Loucy (cell line): ENCODE results near the gene SP6.

ENCODE experiments used
- H2AFZ ChIP-seq: fragments of 200-600 bp; sonication (generic); 2 replicates; pipeline ENCODE4 v1.6.0; 2016; ENCODE audit warnings: antibody characterized with exemption, mild to moderate bottlenecking, low read length, moderate library complexity
- H3F3A ChIP-seq: fragments of 200-600 bp; 2 replicates; pipeline ENCODE4 v1.6.0; 2016; ENCODE audit warnings: antibody characterized with exemption, low read depth, mild to moderate bottlenecking
- H3K27me3 ChIP-seq: fragments of 200-600 bp; sonication (generic); 2 replicates; pipeline ENCODE4 v1.6.1; 2014; ENCODE audit warnings: low read length, mild to moderate bottlenecking; ENCODE audit not compliant: insufficient read depth, poor library complexity, severe bottlenecking
- H3K36me3 ChIP-seq: fragments of 200-600 bp; sonication (generic); 2 replicates; pipeline ENCODE4 v1.6.1; 2016; ENCODE audit warnings: low read length; ENCODE audit not compliant: insufficient read depth
- H3K4me1 ChIP-seq: fragments of 200-600 bp; sonication (generic); 2 replicates; pipeline ENCODE4 v1.5.1; 2014; ENCODE audit warnings: low read length, mild to moderate bottlenecking; ENCODE audit not compliant: insufficient read depth, poor library complexity, severe bottlenecking
- H3K4me2 ChIP-seq: fragments of 200-600 bp; sonication (generic); 2 replicates; pipeline ENCODE4 v1.6.0; 2014; ENCODE audit warnings: antibody characterized with exemption, low read length, low read depth, mild to moderate bottlenecking; ENCODE audit not compliant: poor library complexity, severe bottlenecking
- H3K4me3 ChIP-seq: fragments of 200-600 bp; sonication (generic); 2 replicates; pipeline ENCODE4 v1.5.1; 2014; ENCODE audit warnings: low read length, mild to moderate bottlenecking, mixed read lengths; ENCODE audit not compliant: poor library complexity, severe bottlenecking
- H3K79me2 ChIP-seq: fragments of 200-600 bp; sonication (generic); 2 replicates; pipeline ENCODE4 v1.6.1; 2014; ENCODE audit warnings: low read length; ENCODE audit not compliant: insufficient read depth
- H3K9ac ChIP-seq: fragments of 200-600 bp; sonication (generic); 2 replicates; pipeline ENCODE4 v1.6.0; 2014; ENCODE audit warnings: mild to moderate bottlenecking, low read depth, low read length, moderate library complexity; ENCODE audit not compliant: poor library complexity, severe bottlenecking
- H3K9me2 ChIP-seq: fragments of 200-600 bp; sonication (generic); replicated peaks from 2 replicates; pipeline ENCODE4 v1.6.1; 2016; ENCODE audit warnings: low read depth, low read length, mixed read lengths
- H3K9me3 ChIP-seq: fragments of 200-600 bp; sonication (generic); 2 replicates; pipeline ENCODE4 v1.6.1; 2014; ENCODE audit warnings: mild to moderate bottlenecking, antibody characterized with exemption, low read length, low read depth; ENCODE audit not compliant: insufficient read depth
- H4K20me1 ChIP-seq: fragments of 200-600 bp; sonication (generic); 2 replicates; pipeline ENCODE4 v1.6.0; 2014; ENCODE audit warnings: antibody characterized with exemption, low read length, mild to moderate bottlenecking; ENCODE audit not compliant: insufficient read depth, poor library complexity, severe bottlenecking
- EZH2phosphoT487 ChIP-seq: fragments of 200-600 bp; IDR thresholded peaks from 2 replicates; pipeline ENCODE4 v1.6.1; 2018; ENCODE audit warnings: antibody characterized with exemption, mild to moderate bottlenecking, moderate library complexity, borderline replicate concordance
- TF ChIP-seq, protein P1 (sequence below): fragments of 200-600 bp; sonication (generic); conservative IDR thresholded peaks from 2 replicates; pipeline ENCODE4 v1.5.1; 2014; ENCODE audit warnings: mild to moderate bottlenecking, antibody characterized with exemption, low read length

SP6 gene

GRCh38 chr17:47852113-47852949 is 1.4 kb upstream of the SP6 start:
- Histone ChIP-seq H3K9ac (no peak overlapping the region), H4K20me1 (no peaks in the 10 kb centered on the region), H2AFZ (no peak overlapping the region), H3K4me3 (no peak overlapping the region), H3K4me2 (no peak overlapping the region), H3K36me3 (no peaks in the 10 kb centered on the region), H3K4me1 (no peaks in the 10 kb centered on the region), H3K79me2 (no peaks in the 10 kb centered on the region), H3K27me3 (peaks cover 14% of the 10 kb centered on the region), H3F3A (no peaks in the 10 kb centered on the region), H3K9me3 (no peaks in the 10 kb centered on the region), H3K9me2 (no peaks in the 10 kb centered on the region)
- no peak for TF ChIP-seq EZH2phosphoT487
- TF ChIP-seq, protein P1, sequence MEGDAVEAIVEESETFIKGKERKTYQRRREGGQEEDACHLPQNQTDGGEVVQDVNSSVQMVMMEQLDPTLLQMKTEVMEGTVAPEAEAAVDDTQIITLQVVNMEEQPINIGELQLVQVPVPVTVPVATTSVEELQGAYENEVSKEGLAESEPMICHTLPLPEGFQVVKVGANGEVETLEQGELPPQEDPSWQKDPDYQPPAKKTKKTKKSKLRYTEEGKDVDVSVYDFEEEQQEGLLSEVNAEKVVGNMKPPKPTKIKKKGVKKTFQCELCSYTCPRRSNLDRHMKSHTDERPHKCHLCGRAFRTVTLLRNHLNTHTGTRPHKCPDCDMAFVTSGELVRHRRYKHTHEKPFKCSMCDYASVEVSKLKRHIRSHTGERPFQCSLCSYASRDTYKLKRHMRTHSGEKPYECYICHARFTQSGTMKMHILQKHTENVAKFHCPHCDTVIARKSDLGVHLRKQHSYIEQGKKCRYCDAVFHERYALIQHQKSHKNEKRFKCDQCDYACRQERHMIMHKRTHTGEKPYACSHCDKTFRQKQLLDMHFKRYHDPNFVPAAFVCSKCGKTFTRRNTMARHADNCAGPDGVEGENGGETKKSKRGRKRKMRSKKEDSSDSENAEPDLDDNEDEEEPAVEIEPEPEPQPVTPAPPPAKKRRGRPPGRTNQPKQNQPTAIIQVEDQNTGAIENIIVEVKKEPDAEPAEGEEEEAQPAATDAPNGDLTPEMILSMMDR = no peak

DNA sequence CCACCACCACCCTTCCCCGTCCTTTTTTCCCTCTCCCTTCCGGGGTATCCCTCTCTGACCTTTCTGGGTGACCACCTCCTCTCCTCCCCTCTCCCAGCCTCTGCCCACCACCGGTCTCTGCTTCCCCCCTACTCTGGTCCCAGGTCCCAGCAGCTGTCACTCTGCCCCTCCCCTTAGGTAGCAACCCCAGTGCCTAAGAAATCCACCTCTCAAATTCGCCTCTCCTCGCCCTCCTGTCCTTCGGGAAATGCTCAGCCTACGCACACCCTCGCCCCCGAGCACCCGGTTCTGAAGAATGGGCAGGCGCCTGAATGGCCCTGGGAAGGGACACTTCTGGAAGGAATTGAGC is 775 bp upstream of the SP6 start:
- H3F3A ChIP-seq = no peaks in the 10 kb centered on the region
- H3K4me1 ChIP-seq = no peaks in the 10 kb centered on the region
- no peak overlapping the region for H3K4me2 ChIP-seq
- H3K4me3 ChIP-seq = no peak overlapping the region
- no peaks in the 10 kb centered on the region for H4K20me1 ChIP-seq
- H3K27me3 ChIP-seq = peaks cover 14% of the 10 kb centered on the region
- H3K79me2 ChIP-seq = no peaks in the 10 kb centered on the region
- no peaks in the 10 kb centered on the region for H3K9me2 ChIP-seq
- no peak overlapping the region for H3K9ac ChIP-seq
- H2AFZ ChIP-seq = no peak overlapping the region
- no peaks in the 10 kb centered on the region for H3K9me3 ChIP-seq
- no peaks in the 10 kb centered on the region for H3K36me3 ChIP-seq
- TF ChIP-seq EZH2phosphoT487 = no peak
- TF ChIP-seq, protein P1 = no peak

DNA sequence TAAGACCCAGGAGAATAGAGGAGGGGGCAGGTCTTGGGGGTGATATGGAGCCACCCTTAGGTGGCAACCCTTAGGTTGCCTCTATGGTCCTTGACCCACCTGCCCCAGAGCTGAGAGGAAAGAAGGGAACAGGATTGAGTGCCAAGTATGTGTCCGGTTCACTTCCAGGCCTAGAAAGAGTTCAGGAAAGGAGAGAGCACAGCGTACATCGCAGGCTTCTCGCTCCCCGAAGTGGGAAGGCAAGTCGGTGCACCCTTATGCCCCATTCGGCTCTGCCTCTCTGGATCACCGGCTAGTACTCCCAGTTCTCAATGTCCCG is 631 bp downstream of the SP6 start:
- H3K4me1 ChIP-seq = no peaks in the 10 kb centered on the region
- no peaks in the 10 kb centered on the region for H3K9me3 ChIP-seq
- H4K20me1 ChIP-seq = no peaks in the 10 kb centered on the region
- H3K9ac ChIP-seq = no peak overlapping the region
- no peak overlapping the region for H3K4me3 ChIP-seq
- H3K36me3 ChIP-seq = no peaks in the 10 kb centered on the region
- no peak overlapping the region for H2AFZ ChIP-seq
- H3K9me2 ChIP-seq = no peaks in the 10 kb centered on the region
- no peaks in the 10 kb centered on the region for H3K79me2 ChIP-seq
- peaks cover 14% of the 10 kb centered on the region for H3K27me3 ChIP-seq
- H3F3A ChIP-seq = no peaks in the 10 kb centered on the region
- H3K4me2 ChIP-seq = no peak overlapping the region
- TF ChIP-seq, protein P1 = no peak
- no peak for TF ChIP-seq EZH2phosphoT487
